ENCODE results near the gene ZNF445.

The ZNF445 gene

GRCh38 chr3:44499149-44499898 is 21.9 kb upstream of the ZNF445 start:
- no peak overlapping the region for H4K91ac ChIP-seq (ENCODE audit: low read depth, low read length)
- no peak overlapping the region for H3K27ac ChIP-seq (ENCODE audit: low read depth, low read length)
- peaks cover 9% of the 10 kb centered on the region for H3K9me3 ChIP-seq (ENCODE audit: insufficient read depth, low read depth, low read length)
- H3K79me1 ChIP-seq (ENCODE audit: low read length) = no peaks in the 10 kb centered on the region
- H3K4me1 ChIP-seq (ENCODE audit: control insufficient read depth in 1 of 2, insufficient read depth in 2 of 2, low read length in 2 of 2) = no peaks in the 10 kb centered on the region
- no peak overlapping the region for H3K14ac ChIP-seq (ENCODE audit: low read length)
- H2AK5ac ChIP-seq (ENCODE audit: low read length) = no peak overlapping the region
- no peak overlapping the region for H3K4me2 ChIP-seq (ENCODE audit: low read length)
- WGBS (ENCODE audit: extremely low coverage, insufficient coverage, insufficient read length) = no CpG with 5 or more reads among the region's 8 CpGs
- H2BK5ac ChIP-seq (ENCODE audit: low read depth, low read length, poor library complexity) = no peak overlapping the region
- no peak overlapping the region for H4K12ac ChIP-seq (ENCODE audit: low read depth, low read length)
- no peak overlapping the region for H3K4ac ChIP-seq (ENCODE audit: low read depth, low read length)
- H3K23ac ChIP-seq (ENCODE audit: low read length) = no peak overlapping the region
- no peak overlapping the region for H2BK120ac ChIP-seq (ENCODE audit: insufficient read depth, low read length, poor library complexity)
- no peak overlapping the region for H4K8ac ChIP-seq (ENCODE audit: low read depth, low read length)
- no peak overlapping the region for H3K9ac ChIP-seq (ENCODE audit: low read length)
- H2AFZ ChIP-seq (ENCODE audit: insufficient read depth, low read length, poor library complexity) = no peak overlapping the region
- no peak overlapping the region for H3K18ac ChIP-seq (ENCODE audit: low read length)
- H3K36me3 ChIP-seq (ENCODE audit: control insufficient read depth in 1 of 2, insufficient read depth in 2 of 2, low read length in 2 of 2) = peaks cover 15 to 26% of the 10 kb centered on the region in 2 experiments
- DNase-seq = no peak
- no peak overlapping the region for H3K4me3 ChIP-seq (ENCODE audit: low read depth, low read length)
- no peak overlapping the region for H2BK12ac ChIP-seq (ENCODE audit: low read length)
- H3K27me3 ChIP-seq (ENCODE audit: insufficient read depth, low read length) = no peaks in the 10 kb centered on the region
- no peaks in the 10 kb centered on the region for H3K79me2 ChIP-seq (ENCODE audit: control insufficient read depth, insufficient read depth, low read length, poor library complexity)

- H4K8ac ChIP-seq (ENCODE audit: low read depth, low read length) = no peak overlapping the region
- no peak overlapping the region for H3K23ac ChIP-seq (ENCODE audit: low read length)
- H3K4ac ChIP-seq (ENCODE audit: low read depth, low read length) = no peak overlapping the region
- no peak overlapping the region for H2BK12ac ChIP-seq (ENCODE audit: low read length)
- H2AFZ ChIP-seq (ENCODE audit: insufficient read depth, low read length, poor library complexity) = no peak overlapping the region
- no peak overlapping the region for H2BK120ac ChIP-seq (ENCODE audit: insufficient read depth, low read length, poor library complexity)
- WGBS (ENCODE audit: extremely low coverage, insufficient coverage, insufficient read length) = no CpG with 5 or more reads among the region's 6 CpGs
- H3K4me2 ChIP-seq (ENCODE audit: low read length) = no peak overlapping the region
- H2AK5ac ChIP-seq (ENCODE audit: low read length) = no peak overlapping the region
- no peak overlapping the region for H2BK5ac ChIP-seq (ENCODE audit: low read depth, low read length, poor library complexity)
- no peaks in the 10 kb centered on the region for H3K79me2 ChIP-seq (ENCODE audit: control insufficient read depth, insufficient read depth, low read length, poor library complexity)
- H4K12ac ChIP-seq (ENCODE audit: low read depth, low read length) = no peak overlapping the region
- no peak overlapping the region for H3K9ac ChIP-seq (ENCODE audit: low read length)
- DNase-seq = peak; percentile 80 to 88
- no peaks in the 10 kb centered on the region for H3K4me1 ChIP-seq (ENCODE audit: control insufficient read depth in 1 of 2, insufficient read depth in 2 of 2, low read length in 2 of 2)
- no peak overlapping the region for H3K18ac ChIP-seq (ENCODE audit: low read length)
- H3K36me3 ChIP-seq (ENCODE audit: control insufficient read depth in 1 of 2, insufficient read depth in 2 of 2, low read length in 2 of 2) = peaks cover 10 to 18% of the 10 kb centered on the region in 2 experiments
- no peaks in the 10 kb centered on the region for H3K27me3 ChIP-seq (ENCODE audit: insufficient read depth, low read length)
- H3K14ac ChIP-seq (ENCODE audit: low read length) = no peak overlapping the region
- no peaks in the 10 kb centered on the region for H3K79me1 ChIP-seq (ENCODE audit: low read length)
- H4K91ac ChIP-seq (ENCODE audit: low read depth, low read length) = no peak overlapping the region
- H3K27ac ChIP-seq (ENCODE audit: low read depth, low read length) = no peak overlapping the region
- H3K9me3 ChIP-seq (ENCODE audit: insufficient read depth, low read depth, low read length) = peaks cover 4% of the 10 kb centered on the region
- H3K4me3 ChIP-seq (ENCODE audit: low read depth, low read length) = no peak overlapping the region
Measured at GRCh38 chr3:44495636-44496415, 18.4 kb upstream of the ZNF445 start.

GRCh38 chr3:44492496-44492895 is 15.0 kb upstream of the ZNF445 start:
- no peak overlapping the region for H3K18ac ChIP-seq (ENCODE audit: low read length)
- no CpG with 5 or more reads among the region's 1 CpG for WGBS (ENCODE audit: extremely low coverage, insufficient coverage, insufficient read length)
- H3K4me2 ChIP-seq (ENCODE audit: low read length) = no peak overlapping the region
- no peak overlapping the region for H3K27ac ChIP-seq (ENCODE audit: low read depth, low read length)
- H4K8ac ChIP-seq (ENCODE audit: low read depth, low read length) = no peak overlapping the region
- H3K14ac ChIP-seq (ENCODE audit: low read length) = no peak overlapping the region
- no peak overlapping the region for H3K4me3 ChIP-seq (ENCODE audit: low read depth, low read length)
- H2BK5ac ChIP-seq (ENCODE audit: low read depth, low read length, poor library complexity) = no peak overlapping the region
- H4K12ac ChIP-seq (ENCODE audit: low read depth, low read length) = no peak overlapping the region
- no peak overlapping the region for H3K23ac ChIP-seq (ENCODE audit: low read length)
- no peak overlapping the region for H3K9ac ChIP-seq (ENCODE audit: low read length)
- H3K27me3 ChIP-seq (ENCODE audit: insufficient read depth, low read length) = no peaks in the 10 kb centered on the region
- no peaks in the 10 kb centered on the region for H3K79me2 ChIP-seq (ENCODE audit: control insufficient read depth, insufficient read depth, low read length, poor library complexity)
- no peak overlapping the region for H2BK12ac ChIP-seq (ENCODE audit: low read length)
- H3K79me1 ChIP-seq (ENCODE audit: low read length) = no peaks in the 10 kb centered on the region
- no peak overlapping the region for H4K91ac ChIP-seq (ENCODE audit: low read depth, low read length)
- H3K9me3 ChIP-seq (ENCODE audit: insufficient read depth, low read depth, low read length) = peaks cover 9% of the 10 kb centered on the region
- no peak overlapping the region for H2BK120ac ChIP-seq (ENCODE audit: insufficient read depth, low read length, poor library complexity)
- no peak overlapping the region for H3K4ac ChIP-seq (ENCODE audit: low read depth, low read length)
- H2AFZ ChIP-seq (ENCODE audit: insufficient read depth, low read length, poor library complexity) = no peak overlapping the region
- H3K36me3 ChIP-seq (ENCODE audit: control insufficient read depth in 1 of 2, insufficient read depth in 2 of 2, low read length in 2 of 2) = peaks cover 4 to 6% of the 10 kb centered on the region in 2 experiments
- no peaks in the 10 kb centered on the region for H3K4me1 ChIP-seq (ENCODE audit: control insufficient read depth in 1 of 2, insufficient read depth in 2 of 2, low read length in 2 of 2)
- peak; percentile 85 to 88 for DNase-seq
- no peak overlapping the region for H2AK5ac ChIP-seq (ENCODE audit: low read length)

- Histone ChIP-seq H3K9ac (ENCODE audit: low read length) (no peak overlapping the region), H4K91ac (ENCODE audit: low read depth, low read length) (no peak overlapping the region), H4K8ac (ENCODE audit: low read depth, low read length) (no peak overlapping the region), H2BK120ac (ENCODE audit: insufficient read depth, low read length, poor library complexity) (no peak overlapping the region), H3K27me3 (ENCODE audit: insufficient read depth, low read length) (no peaks in the 10 kb centered on the region), H3K4ac (ENCODE audit: low read depth, low read length) (no peak overlapping the region), H3K18ac (ENCODE audit: low read length) (no peak overlapping the region), H3K4me3 (ENCODE audit: low read depth, low read length) (no peak overlapping the region), H3K79me1 (ENCODE audit: low read length) (peaks cover 1% of the 10 kb centered on the region), H3K4me1 (ENCODE audit: control insufficient read depth in 1 of 2, insufficient read depth in 2 of 2, low read length in 2 of 2) (peaks cover 2 to 10% of the 10 kb centered on the region in 2 experiments), H3K27ac (ENCODE audit: low read depth, low read length) (no peak overlapping the region), H2AFZ (ENCODE audit: insufficient read depth, low read length, poor library complexity) (no peak overlapping the region), H3K79me2 (ENCODE audit: control insufficient read depth, insufficient read depth, low read length, poor library complexity) (no peaks in the 10 kb centered on the region), H2BK12ac (ENCODE audit: low read length) (no peak overlapping the region), H3K14ac (ENCODE audit: low read length) (no peak overlapping the region), H2AK5ac (ENCODE audit: low read length) (no peak overlapping the region), H3K23ac (ENCODE audit: low read length) (no peak overlapping the region), H2BK5ac (ENCODE audit: low read depth, low read length, poor library complexity) (no peak overlapping the region), H3K9me3 (ENCODE audit: insufficient read depth, low read depth, low read length) (no peaks in the 10 kb centered on the region), H3K36me3 (ENCODE audit: control insufficient read depth in 1 of 2, insufficient read depth in 2 of 2, low read length in 2 of 2) (no peaks in the 10 kb centered on the region), H4K12ac (ENCODE audit: low read depth, low read length) (no peak overlapping the region), H3K4me2 (ENCODE audit: low read length) (no peak overlapping the region)
- WGBS (ENCODE audit: extremely low coverage, insufficient coverage, insufficient read length) = no CpG with 5 or more reads among the region's 1 CpG
- peak; percentile 74 to 86 for DNase-seq
Measured at GRCh38 chr3:44482721-44483120, 5.3 kb upstream of the ZNF445 start.
